NCI-H345 (cell line): Measurements from ENCODE around the gene TNFRSF12A.

Experiments used
- DNase-seq: peaks from one replicate; lab custom pipeline; 2025; lab: John Stamatoyannopoulos, UW

Gene TNFRSF12A

DNA sequence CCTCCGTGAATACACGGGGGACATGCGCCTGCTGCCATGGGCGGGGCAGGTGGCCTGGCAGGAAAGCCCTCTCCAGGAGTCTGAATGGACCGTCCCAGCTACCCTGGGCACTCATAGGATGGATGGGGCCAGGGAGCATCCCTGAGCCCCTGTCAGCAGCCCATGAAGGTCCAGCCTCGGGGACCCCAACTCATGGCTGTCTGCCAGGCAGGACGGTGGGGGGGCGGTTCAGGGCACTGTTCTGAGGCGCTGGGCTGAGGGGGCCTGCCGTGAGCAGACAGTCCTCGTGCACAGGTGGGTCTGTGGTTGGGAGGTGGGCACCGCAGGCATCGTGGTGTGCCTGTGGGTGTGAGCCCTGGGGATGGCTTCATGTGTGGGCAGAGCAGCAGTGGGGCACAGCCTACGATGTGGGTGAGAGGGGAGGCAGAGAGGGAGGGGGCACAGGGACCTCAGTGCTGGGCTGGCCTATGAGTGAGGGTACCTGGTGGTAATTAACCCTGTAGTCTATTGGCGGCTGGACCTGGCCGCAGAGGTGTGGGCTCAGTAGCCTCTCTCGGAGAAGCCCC, 33.5 kb upstream of the TNFRSF12A start:
- no peak for DNase-seq

DNA sequence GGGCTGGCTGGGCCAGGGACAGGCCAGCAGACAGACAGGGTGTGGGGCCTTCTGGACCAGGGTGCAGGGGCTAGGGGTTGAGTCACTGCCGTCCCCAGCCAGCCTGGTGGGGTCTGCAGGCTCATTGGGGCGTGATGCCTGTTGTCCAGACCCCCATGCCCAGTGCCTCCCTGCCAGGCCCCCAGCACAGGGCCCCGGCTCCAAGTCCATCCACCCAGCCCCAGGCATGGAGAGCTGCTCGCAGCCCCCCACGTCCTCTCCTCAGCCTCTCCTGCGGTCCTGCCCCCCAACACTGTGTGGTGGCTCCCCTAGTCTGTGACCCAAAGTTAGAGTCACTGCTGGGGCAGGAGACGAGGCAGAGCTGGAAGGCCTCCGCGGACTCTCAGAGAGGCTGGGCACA, 32.9 kb upstream of the TNFRSF12A start:
- DNase-seq: no peak

DNA sequence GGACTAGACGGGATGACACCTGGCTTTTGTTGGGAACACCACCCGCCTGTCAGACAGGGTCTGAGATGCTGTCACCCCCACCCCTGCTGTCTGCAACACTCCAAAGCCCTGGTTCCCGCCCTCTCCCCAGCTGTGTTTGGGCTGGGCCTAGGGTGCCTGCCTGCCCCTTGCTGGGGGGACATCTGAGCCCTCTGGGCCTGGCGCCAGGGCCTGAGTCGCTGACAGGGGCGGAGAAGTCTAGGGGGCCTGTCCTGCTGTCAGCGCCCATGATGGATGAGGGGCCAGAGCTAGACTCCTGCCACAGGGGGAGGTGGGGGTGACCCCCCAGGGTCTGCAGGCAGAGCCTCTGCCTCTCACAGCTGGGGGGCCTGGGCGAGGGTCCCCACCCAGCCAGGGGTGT, 32.3 kb upstream of the TNFRSF12A start:
- peak; percentile 82 for DNase-seq

DNA sequence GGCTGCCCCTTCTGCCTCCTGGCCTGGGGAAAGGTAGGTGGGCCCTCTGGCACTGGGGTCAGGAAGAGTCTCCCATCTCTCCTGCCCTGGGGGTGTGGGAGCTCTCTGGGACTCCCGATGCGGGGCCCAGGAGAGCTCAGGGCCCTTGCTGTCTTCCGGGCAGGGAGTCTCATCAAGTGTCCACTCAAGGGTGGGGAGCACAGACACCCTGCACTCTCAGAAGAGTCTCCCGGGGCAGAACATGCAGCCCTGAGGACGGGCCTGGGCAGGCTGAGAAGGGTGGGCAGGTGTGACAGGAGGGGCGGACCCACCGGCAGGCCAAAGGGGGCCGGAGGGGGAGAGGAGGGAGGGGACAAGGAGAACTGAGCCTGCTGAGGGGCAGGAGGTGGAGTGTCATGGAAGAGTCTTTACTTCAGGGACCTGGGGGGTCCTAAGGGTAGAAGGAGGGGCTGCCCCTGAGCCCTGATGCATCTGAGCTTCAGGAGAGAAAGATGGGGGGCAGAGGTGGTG, 31.5 kb upstream of the TNFRSF12A start:
- no peak for DNase-seq

DNA sequence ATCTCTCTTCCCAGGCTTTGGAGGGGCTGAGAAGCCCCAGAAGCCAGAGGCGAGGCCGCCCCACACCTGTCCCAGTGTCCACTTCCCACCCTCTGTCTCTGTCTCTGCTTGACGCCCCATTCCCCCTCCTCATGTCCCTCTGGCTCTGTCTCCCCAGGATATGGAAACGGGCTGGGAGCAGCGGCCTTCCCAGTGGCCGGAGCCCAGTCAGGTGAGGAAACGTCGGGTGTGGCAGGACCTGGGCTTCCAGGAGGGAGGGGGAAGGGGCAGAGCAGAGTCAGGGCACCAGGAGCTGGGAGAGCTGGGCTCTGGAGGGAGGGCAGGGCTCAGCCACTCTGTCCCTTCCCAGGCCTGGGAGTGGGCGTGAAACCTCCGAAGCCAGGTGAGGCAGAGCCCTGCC, 29.3 kb upstream of the TNFRSF12A start:
- no peak for DNase-seq

DNA sequence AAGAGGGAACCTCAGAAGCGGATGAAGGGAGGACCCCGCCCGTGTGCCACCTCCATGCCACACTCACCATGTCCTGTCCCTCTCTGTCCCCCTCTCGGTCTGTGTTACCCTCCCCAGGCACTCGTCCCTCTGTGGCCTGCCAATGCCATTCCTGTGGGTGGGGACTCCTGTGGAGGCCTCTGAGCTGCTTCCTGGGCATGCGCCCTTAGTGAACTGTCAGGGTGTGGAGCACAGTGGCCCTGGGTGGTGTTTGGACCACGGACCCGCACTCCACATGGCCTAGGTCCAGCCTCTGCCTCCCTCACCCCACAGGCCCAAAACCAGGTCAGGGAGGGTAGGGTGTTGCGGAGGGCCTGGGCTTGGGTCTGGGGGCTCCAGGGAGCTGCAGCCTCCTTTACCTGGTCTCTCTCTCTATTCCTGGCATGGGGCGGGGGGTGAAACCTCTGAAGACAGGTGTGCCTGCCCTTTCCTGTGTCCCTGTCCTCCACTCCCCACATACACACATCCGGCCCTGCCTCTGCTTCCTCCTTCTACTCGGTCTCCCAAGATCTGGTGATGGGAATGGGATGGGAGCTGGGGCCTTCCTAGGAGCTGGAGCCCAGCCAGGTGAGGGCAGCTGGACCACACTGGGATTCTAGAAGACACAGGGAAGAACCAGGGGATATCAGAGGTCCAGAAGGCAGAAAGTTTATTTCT, 28.5 kb upstream of the TNFRSF12A start:
- no peak for DNase-seq

DNA sequence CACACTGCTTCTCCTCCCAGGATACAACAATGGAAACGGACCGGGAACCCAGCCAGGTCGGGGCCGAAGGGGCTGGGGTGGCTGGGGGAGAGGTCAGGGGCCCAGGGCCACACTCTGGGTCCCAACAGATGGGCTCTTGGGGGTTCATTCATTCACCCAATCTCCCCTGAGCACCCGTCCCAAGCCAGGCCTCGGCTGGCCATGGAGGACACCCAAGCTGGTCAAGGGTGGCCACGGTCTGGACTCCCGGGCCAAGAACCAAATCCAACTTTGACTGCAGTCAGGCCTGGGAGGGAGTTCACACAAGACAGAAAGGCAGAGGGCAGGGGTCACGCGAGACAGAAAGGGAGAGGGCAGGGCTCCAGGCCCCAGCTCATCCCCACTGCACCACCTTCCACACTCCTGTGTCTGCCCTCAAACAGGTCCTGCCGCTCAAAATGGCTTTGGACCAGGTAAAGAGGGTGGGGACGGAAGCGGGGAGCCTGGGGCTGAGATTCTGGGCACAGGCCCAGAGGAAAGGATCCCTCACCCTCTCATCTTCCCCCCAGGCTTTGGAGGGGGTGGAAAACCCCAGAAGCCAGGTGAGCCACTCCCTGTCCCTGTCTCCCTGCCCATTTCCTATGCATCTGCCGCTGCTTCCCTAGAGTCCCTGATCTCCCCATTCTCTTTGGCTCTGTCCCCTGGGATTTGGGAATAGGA, 27.6 kb upstream of the TNFRSF12A start:
- DNase-seq: no peak

DNA sequence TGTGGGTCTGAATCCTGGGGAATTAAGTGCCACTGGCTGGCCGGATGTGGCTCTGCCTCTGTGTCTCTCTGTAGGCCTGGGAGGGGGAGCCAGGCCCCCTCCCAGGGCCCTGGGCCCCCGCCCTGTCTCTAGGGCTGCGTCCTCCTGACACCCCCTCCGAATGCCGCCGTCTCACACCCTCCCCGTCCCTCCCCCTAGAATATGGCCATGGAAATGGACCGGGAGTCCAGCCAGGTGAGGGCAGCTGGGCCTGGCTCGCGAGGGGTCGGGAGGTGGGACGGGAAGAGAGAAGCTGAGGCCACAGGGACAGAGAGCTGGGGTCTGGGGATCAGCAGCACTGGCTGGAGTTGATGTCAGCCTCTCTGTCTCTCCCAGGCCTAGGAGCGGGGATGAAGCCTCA, 23.9 kb upstream of the TNFRSF12A start:
- no peak for DNase-seq

DNA sequence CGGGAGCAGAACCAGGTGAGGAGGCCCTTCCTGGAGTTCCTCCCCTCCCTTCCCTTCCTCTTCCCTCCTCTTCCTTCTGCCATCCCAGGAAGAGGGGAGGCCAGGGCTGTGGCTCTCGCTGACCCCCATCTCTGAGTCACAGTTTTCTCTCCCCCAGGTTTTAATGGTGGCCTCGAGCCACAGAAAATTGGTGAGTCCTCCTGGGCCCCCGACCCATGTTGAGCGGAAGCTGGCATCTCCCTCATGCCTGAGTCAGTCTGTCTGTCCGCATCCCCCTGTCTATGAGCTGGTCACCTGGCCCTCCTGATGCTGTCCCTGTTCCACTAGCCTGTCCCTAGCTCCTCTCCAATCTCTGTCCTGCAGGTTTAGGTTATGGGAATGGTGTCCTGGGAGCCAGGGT, 20.2 kb upstream of the TNFRSF12A start:
- DNase-seq: no peak

DNA sequence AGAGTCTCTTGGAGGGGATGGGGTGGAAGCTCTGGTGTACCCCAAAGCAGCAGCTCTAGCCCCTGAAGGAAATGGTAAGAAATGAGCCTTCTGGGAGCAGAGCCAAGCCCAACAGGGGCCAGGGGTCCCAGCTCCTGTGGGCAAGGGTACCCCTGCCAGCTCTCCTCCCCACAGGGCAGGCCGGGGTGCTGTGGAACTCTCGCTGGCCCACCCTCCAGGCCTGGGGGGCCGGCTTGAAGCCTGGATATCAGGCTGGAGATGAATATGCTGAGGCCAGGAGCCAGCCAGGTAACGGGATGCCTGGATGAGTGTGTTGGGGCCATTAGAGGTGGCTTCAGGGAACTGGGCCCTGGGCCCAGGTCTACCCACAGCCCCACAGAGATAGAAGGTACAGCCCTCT, 19.6 kb upstream of the TNFRSF12A start:
- DNase-seq: no peak

DNA sequence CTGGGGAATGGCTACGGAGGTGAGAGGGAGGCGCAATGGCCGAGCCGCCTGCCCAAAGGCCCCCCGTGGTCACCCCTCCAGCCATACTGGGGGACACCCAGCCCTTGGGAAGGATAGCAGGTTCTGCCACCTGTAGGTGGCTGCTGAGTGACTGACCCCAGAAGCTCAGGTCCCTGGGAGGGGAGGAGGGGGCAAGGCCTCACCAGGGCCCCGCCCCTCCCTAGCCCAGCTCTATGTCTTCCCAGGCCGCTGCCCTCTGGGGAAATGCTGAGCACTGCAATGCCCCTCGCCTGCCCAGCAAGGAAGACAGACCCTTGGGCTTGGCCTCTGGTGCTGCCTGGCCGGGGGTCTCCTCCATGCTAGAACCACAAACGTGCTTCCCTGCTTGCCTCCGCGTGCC, 18.9 kb upstream of the TNFRSF12A start:
- DNase-seq: no peak

DNA sequence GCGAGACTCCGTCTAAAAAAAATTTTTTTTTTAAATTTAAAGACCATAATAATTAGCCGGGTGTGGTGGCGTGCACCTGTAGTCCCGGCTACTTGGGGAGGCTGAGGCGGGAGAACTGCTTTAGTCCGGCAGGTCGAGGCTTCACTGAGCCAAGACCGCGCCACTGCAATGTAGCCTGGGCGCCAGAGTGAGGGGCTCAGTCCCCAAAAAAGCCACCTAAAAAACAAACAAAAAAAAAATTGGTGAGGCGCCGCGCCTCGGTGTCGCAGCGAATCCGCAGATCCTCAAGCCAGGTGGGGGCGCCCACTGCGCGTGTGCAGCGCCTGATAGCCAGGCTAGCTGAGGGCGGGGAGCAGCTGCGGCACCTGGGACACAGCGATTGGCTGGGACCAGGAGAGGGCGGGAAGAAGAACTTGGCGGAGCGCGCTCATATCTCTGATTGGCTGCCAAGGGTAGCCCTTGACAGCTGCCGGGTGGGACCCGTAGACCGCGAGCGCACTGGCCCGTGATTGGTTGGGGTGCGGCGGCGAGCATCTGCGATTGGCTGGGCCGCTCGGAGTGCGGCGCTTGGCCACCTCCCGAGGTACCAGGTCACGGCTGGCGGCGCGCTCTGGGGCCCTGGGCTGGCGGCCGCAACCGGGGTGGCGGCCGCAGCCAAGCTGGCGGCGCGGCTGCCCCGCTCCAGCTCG, 16.4 kb upstream of the TNFRSF12A start:
- DNase-seq: peak; percentile 99

DNA sequence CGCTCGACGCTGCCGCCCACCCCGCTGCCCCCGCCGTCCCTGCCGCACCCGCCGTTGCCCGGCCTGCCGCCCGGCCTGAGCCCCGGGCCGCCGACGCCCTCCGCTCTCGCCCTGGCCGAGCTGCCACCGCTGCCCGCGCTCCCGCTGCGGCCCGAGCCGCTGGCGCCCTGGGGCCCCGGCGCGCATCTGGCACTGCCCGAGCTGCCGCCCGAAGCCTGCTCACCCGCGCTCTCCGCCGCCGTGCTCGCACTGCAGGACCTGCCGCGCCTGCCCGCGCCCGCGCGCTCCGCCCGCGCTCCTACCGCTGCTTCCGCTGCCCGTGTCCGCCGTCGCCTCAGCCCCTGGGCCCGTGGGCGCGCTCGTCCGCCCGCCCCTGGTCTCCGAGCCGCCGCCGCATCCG, 15.8 kb upstream of the TNFRSF12A start:
- peak; percentile 29 for DNase-seq

DNA sequence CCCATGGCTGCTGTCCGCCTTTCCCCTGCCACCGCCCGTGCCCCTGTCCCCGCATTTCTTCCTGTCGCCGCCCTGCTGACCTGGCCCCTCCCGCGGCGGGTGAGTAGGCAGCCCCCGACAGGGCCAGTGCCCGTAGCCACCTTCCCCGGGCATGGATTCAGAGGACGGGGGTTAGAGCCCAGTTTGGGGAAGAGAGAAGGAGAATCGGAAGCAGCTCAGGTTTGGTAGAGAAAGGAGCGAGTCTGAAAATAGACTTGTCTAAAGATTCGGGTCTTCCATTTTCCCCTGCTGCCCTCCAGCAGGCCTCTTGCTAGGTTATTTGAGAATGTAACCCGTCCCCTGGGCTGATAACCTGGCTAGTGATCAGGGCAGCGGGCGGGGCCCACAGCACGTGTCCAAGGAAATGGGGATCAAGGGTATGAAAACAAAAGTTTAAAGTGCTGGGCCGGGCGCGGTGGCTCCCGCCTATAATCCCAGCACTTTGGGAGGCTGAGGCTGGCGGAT, 15.3 kb upstream of the TNFRSF12A start:
- no peak for DNase-seq

DNA sequence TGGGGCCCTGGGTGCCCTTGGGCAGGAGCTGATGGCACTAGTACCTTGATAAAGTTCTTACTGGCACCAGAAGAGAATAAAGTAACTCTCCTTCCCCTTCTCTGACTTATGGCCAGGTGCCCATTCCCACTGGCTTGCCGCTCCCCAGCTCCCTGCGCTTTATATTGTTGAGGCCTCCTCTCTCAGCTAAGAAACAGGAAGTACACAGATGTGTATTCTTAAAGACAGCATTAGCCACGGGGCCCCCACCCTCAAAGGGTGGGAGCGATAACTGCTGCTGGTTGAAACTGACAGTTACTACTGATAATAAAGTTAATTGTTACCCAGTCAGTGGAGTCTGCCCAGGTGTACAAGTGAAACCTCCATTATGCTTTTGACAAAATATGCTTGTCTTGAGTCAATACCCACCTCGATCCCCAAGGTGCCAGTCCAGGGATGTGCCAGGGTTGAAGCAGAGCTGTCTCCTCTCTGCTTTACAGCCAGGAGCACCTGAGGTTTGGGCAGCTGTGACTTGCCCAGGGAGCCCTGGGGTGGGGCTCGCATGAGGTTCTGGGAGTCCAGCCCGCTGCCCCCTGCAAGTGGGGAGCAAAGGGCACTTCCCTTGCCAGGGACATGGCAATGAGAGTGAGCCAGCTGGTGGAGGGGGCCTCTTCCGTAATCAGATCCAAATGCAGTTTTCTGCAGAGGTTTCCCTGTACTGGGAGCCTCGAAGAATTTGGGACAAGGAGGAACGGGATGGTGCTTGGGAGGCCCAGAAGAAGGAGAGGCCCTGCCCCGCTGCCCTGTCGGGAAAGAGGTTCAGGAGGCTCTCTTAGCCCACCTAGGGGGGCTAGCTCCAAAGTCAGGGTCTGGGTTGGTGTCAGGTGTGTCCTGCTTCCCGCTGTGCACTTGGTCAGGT, 12.9 kb upstream of the TNFRSF12A start:
- no peak for DNase-seq

DNA sequence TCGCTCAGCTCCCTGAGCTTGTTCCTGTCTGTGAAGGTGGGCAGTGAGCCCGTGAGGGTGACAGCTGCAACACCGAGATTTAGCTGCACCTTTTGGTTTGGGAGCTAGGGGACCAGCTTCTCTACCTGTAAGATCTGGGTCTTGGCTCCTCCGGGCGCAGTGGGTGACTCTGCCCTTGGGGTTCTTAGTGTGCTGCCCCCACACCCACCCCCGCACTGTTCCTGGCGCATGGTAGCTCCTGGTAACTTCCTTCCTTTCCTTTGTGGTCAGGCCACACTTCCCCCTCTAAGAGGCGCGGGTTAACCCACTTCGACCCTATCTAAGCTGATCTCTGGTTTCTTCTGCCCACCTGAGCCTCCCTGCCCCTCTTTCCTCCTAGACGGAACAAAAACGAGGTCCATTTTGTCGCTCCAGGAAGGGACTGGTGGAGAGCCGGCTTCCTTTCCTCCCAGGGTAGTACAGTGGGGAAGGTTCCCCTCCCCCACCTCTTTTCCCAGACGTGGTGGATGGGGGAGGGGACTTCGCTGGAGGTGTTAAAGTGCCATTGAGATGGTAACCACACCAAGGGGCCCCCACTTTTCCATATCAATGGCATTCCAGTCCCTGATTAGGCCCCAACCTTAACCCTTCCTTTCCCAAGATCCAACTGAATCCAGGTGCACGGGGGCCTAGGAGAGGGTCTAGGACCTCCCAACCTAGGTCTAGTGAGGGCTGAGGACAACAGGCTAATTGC, 12.0 kb upstream of the TNFRSF12A start:
- DNase-seq: no peak

DNA sequence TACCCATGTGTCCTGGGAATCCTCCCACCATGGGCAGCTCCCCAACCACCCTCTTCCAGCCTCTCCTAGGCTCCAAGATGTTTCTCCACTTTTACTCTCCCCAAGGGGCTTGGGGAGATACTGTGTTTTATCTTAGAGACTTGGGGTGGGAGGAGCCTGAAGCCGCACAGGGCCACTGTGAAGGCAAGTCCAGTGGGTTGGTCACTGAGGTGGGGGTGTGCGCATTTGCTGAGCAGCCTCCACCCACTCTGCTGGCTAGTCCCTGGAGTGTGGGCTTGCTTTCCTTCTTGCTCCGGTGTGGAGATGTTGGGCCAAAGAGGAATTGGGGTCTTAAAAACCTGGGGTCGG, 11.5 kb upstream of the TNFRSF12A start:
- no peak for DNase-seq

DNA sequence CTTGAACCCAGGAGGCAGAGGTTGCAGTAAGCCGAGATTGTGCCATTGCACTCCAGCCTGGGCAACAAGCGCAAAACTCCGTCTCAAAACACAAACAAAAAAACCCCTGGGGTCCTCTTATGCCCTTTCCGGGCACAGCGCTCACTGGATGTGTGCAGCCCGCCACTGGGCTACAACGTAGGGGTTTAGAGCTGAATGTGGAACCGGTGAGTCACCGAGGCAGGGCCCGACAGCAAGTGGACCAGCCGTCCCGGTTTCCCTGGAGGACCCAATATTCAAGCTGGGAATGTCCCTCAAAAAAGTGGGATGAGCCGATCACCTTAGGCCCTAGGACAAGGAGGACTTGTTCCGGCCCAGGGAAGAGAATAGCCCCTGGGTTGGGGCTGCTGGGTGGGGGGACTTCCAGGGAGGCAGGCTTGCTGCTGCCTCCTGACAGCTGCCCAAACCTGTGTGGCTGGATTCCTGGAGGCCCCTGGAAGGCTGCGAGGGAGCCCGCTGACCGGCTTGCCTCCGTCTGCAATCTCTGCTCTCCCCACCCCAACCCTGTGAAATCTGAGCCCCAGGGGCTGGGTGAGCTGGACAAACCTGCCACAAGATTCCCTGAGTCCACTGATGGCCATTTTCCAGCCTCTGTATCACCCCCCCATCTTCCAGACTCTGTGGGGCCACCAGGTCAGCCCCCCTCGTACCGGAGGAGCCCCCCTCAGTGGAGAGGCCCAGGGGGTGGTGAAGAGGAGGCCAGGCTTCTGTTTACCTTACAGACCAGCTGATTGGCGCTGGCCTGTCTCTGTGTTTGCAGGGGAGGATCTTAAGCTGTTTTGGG, 10.4 kb upstream of the TNFRSF12A start:
- DNase-seq: no peak

DNA sequence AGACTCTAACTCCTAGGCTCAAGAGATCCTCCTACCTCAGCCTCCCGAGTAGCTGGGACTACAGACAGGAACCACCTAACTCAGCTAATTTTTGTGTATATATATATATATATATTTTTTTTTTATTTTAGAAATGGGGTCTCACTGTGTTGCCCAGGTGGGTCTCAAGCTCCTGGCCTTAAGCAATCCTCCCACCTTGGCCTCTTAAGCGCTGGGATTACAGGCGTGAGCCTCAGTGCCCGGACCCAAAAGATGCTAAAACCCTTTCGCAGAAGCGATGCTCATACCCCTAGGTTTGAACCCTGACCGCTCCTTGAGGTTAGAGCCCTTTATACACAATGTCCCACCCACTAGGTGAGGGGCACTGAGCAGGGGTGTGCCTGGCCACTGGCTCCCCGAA, 9.7 kb upstream of the TNFRSF12A start:
- no peak for DNase-seq

DNA sequence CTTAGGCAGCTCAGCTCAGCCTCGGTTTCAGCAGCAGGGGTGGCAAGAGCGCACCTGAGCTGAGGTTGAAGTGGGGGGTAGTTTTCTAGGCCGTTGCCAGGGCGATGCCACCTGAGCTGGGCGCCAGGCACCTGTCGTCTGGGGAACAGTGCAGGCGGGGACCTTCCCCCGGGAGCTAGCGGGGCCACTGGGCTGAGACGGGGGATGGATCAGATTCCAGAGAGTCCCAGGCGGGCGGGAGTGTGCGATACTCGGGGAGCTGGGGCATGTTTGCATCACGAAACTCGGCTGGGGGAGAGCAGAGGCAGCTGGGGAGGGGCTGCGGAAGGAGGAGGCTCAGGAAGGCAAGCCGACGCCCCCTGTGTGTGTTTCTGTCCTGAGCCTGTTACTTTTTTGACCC, 7.9 kb upstream of the TNFRSF12A start:
- peak; percentile 86 for DNase-seq
